B cell (primary cell): Measurements from ENCODE around the gene ARID1A. TPM values are rescaled to one million over a fixed set of nuclear protein-coding genes. Genes with fewer than 3 reads are reported as not detected.

Experiments used
- ATAC-seq: fragments of 200-7000 bp; cut with Tn5 transposase; one replicate; pipeline ENCODE4 v1.10.0; 2021; ENCODE audit warnings: low read depth, mild to moderate bottlenecking, moderate number of reproducible peaks, moderate library complexity
- CTCF ChIA-PET: fragments of 350-600 bp; sonication (Branson Sonifier 250); formaldehyde crosslinking; loops from one replicate; lab custom pipeline; 2021; ENCODE audit warnings: antibody characterized with exemption, inconsistent platforms; lab: Charles Lee
- POLR2A ChIA-PET: fragments of 350-600 bp; sonication (Branson Sonifier 250); formaldehyde crosslinking; loops from one replicate; lab custom pipeline; 2021; ENCODE audit warnings: antibody characterized with exemption; lab: Charles Lee
- DNase-seq: peaks from one replicate; pipeline ENCODE4 v3.0.0; 2013
- H2AFZ ChIP-seq: 2 replicates; pipeline ENCODE4 v1.6.1; 2012; ENCODE audit warnings: mild to moderate bottlenecking, low read depth, low read length; ENCODE audit not compliant: insufficient read depth, poor library complexity, severe bottlenecking
- H3K27ac ChIP-seq, 2 donors: 1 replicate in 1 of 2; 2 replicates in 1 of 2; pipeline ENCODE4 v1.5.1; 2012 to 2013; ENCODE audit warnings: low read length in 2 of 2, mild to moderate bottlenecking in 2 of 2, moderate library complexity in 1 of 2
- H3K27me3 ChIP-seq, 4 experiments: fragments of 200-600 bp in 1 of 4; sonication (generic) in 1 of 4; replicated peaks in 1 of 4; 1 replicate in 2 of 4; 2 replicates in 2 of 4; pipeline versions ENCODE4 v1.6.1 to v1.7.0; 2013 to 2016; ENCODE audit warnings: low read length in 3 of 4, mild to moderate bottlenecking in 2 of 4, mixed read lengths in 1 of 4, moderate library complexity in 1 of 4; ENCODE audit not compliant: insufficient read depth in 4 of 4, control insufficient read depth in 3 of 4; ENCODE audit errors: control extremely low read depth in 1 of 4
- H3K36me3 ChIP-seq, 2 experiments: replicated peaks in 1 of 2; 1 replicate in 1 of 2; 2 replicates in 1 of 2; pipeline versions ENCODE4 v1.6.1 to v1.7.1; 2013; ENCODE audit warnings: low read length in 1 of 2; ENCODE audit not compliant: insufficient read depth in 2 of 2, control insufficient read depth in 1 of 2; ENCODE audit errors: control extremely low read depth in 1 of 2, extremely low read depth in 1 of 2
- H3K4me1 ChIP-seq, 2 donors: fragments of 200-600 bp in 1 of 2; sonication (generic) in 1 of 2; 1 replicate in 1 of 2; 2 replicates in 1 of 2; pipeline versions ENCODE4 v1.5.1 to v1.6.1; 2013 to 2017; ENCODE audit warnings: low read length in 2 of 2; ENCODE audit not compliant: control insufficient read depth in 2 of 2, insufficient read depth in 2 of 2
- H3K4me2 ChIP-seq: replicated peaks from 2 replicates; pipeline ENCODE3; 2012; ENCODE audit warnings: mild to moderate bottlenecking, low read depth, low read length; ENCODE audit not compliant: poor library complexity, severe bottlenecking
- H3K4me3 ChIP-seq, 5 experiments: fragments of 200-600 bp in 1 of 5; sonication (generic) in 1 of 5; 1 replicate in 3 of 5; 2 replicates in 2 of 5; pipeline versions ENCODE4 v1.5.1 to v1.7.0; 2011 to 2016; ENCODE audit warnings: low read length in 4 of 5, mild to moderate bottlenecking in 4 of 5, low read depth in 2 of 5, control low read depth in 1 of 5, moderate library complexity in 1 of 5; ENCODE audit not compliant: insufficient read depth in 1 of 5; ENCODE audit errors: control extremely low read depth in 1 of 5, extremely low read depth in 1 of 5
- H3K79me2 ChIP-seq: fragments of 200-600 bp; sonication (generic); one replicate; pipeline ENCODE4 v1.6.0; 2016; ENCODE audit warnings: low read length; ENCODE audit not compliant: control insufficient read depth, insufficient read depth
- H3K9ac ChIP-seq: fragments of 200-600 bp; sonication (generic); 2 replicates; pipeline ENCODE4 v1.6.1; 2017; ENCODE audit warnings: mild to moderate bottlenecking, low read length, moderate library complexity
- H3K9me3 ChIP-seq, 3 donors: one replicate each; pipeline versions ENCODE4 v1.6.1 to v1.7.1; 2013; ENCODE audit warnings: low read length in 2 of 3; ENCODE audit not compliant: control insufficient read depth in 2 of 3, insufficient read depth in 1 of 3; ENCODE audit errors: control extremely low read depth in 1 of 3
- H4K20me1 ChIP-seq: 2 replicates; pipeline ENCODE4 v1.6.0; 2012; ENCODE audit warnings: mild to moderate bottlenecking, low read length; ENCODE audit not compliant: insufficient read depth, control insufficient read depth, poor library complexity, severe bottlenecking
- H3K27ac Mint-ChIP-seq: one replicate; pipeline ENCODE4 v1.8.0; 2021; ENCODE audit warnings: mixed read lengths
- H3K27me3 Mint-ChIP-seq: one replicate; pipeline ENCODE4 v1.8.0; 2021; ENCODE audit warnings: mixed read lengths
- H3K4me1 Mint-ChIP-seq: one replicate; pipeline ENCODE4 v1.8.0; 2021; ENCODE audit warnings: mixed read lengths
- H3K4me3 Mint-ChIP-seq: one replicate; pipeline ENCODE4 v1.8.0; 2021; ENCODE audit warnings: mixed read lengths
- H3K9me3 Mint-ChIP-seq: one replicate; pipeline ENCODE4 v1.8.0; 2022; ENCODE audit warnings: mixed read lengths; ENCODE audit not compliant: insufficient read depth
- CTCF ChIP-seq: fragments of 200-600 bp; IDR thresholded peaks from one replicate; pipeline ENCODE4 v1.8.0; 2022; ENCODE audit warnings: antibody characterized with exemption, mild to moderate bottlenecking
- EZH2 ChIP-seq: IDR thresholded peaks from 2 replicates; pipeline ENCODE4 v1.6.1; 2012; ENCODE audit warnings: borderline replicate concordance, low read depth, mild to moderate bottlenecking, moderate library complexity, low read length; ENCODE audit not compliant: insufficient read depth, poor library complexity, severe bottlenecking
- WGBS: methylation state at CpG from one replicate; pipeline ENCODE4 v1.1.5; 2013; ENCODE audit warnings: missing lambda C conversion rate; ENCODE audit not compliant: insufficient coverage; 5-methylcytosine and 5-hydroxymethylcytosine counted together
- intact Hi-C: fragments of 100-400 bp; cut with micrococcal nuclease; formaldehyde crosslinking; loops from one replicate; pipeline ENCODE4 v1.10.0; 2022
- polyA plus RNA-seq: library from polyadenylated mRNA; depleted of rRNA; stranded (reverse); fragments of >200 nt; gene quantifications from 2 replicates; pipeline ENCODE4 v1.2.3, GENCODE V29; 2012
- total RNA-seq, 2 donors: library from RNA; stranded (reverse); fragments of 120-200 nt in 1 of 2; gene quantifications; 1 replicate in 1 of 2; 2 replicates in 1 of 2; pipeline versions ENCODE4 v1.2.3 to v1.2.4, GENCODE V29; 2013 to 2022

The ARID1A gene
- total and polyA plus RNA-seq, 2 donors (not counting 1 experiment from before 2014, with no cell fraction given) = 80.7 to 150 TPM

GRCh38 chr1:26794391-26794790, 98.6 kb downstream of the ARID1A start:
- peaks cover 11% of the 10 kb centered on the region for H4K20me1 ChIP-seq
- H3K4me3 Mint-ChIP-seq = no peak overlapping the region
- TF ChIP-seq EZH2 = no peak
- ATAC-seq = no peak
- H2AFZ ChIP-seq = no peak overlapping the region
- peaks cover 2% of the 10 kb centered on the region for H3K4me1 Mint-ChIP-seq
- DNase-seq = no peak
- H3K4me2 ChIP-seq = no peak overlapping the region
- peaks cover 41% of the 10 kb centered on the region for H3K79me2 ChIP-seq
- peaks cover 2 to 43% of the 10 kb centered on the region in 2 experiments for H3K36me3 ChIP-seq
- ChIA-PET POLR2A (no interaction called here), CTCF (interaction anchor here (0.5 to 2.2 kb wide), 5 partner anchors 116 to 304 kb away, joined by 3 to 13 read pairs (median 4); no protein-coding TSS in a partner anchor)
- H3K27me3 ChIP-seq = no peaks in the 10 kb centered on the region
- H3K4me3 ChIP-seq = no peak overlapping the region
- H3K4me1 ChIP-seq = peaks cover 0 to 2% of the 10 kb centered on the region in 2 donors
- intact Hi-C loops = no loop called here
- H3K9ac ChIP-seq = no peak overlapping the region
- WGBS = 95% methylated on average over 5 of the region's 5 CpGs
- no peaks in the 10 kb centered on the region for H3K9me3 ChIP-seq
- no peak overlapping the region for H3K27ac ChIP-seq
- H3K27ac Mint-ChIP-seq = no peak overlapping the region
- no peaks in the 10 kb centered on the region for H3K9me3 Mint-ChIP-seq
- H3K27me3 Mint-ChIP-seq = no peaks in the 10 kb centered on the region

GRCh38 chr1:26797627-26798026, 101.8 kb downstream of the ARID1A start:
- TF ChIP-seq EZH2 (no peak), CTCF (no peak)
- H3K27me3 ChIP-seq = no peaks in the 10 kb centered on the region
- H3K9me3 Mint-ChIP-seq = no peaks in the 10 kb centered on the region
- H3K4me3 ChIP-seq = no peak overlapping the region
- no peak overlapping the region for H3K9ac ChIP-seq
- H3K4me1 Mint-ChIP-seq = peaks cover 7% of the 10 kb centered on the region
- no peak overlapping the region for H3K27ac Mint-ChIP-seq
- no peak overlapping the region for H3K4me2 ChIP-seq
- H3K4me3 Mint-ChIP-seq = no peak overlapping the region
- 81% methylated on average over 2 of the region's 2 CpGs for WGBS
- DNase-seq (no peak), ATAC-seq (no peak)
- peaks cover 25% of the 10 kb centered on the region for H3K79me2 ChIP-seq
- H3K27me3 Mint-ChIP-seq = no peaks in the 10 kb centered on the region
- H3K27ac ChIP-seq = no peak overlapping the region
- H4K20me1 ChIP-seq = peaks cover 11% of the 10 kb centered on the region
- intact Hi-C loops = no loop called here
- H3K36me3 ChIP-seq = peaks cover 2 to 37% of the 10 kb centered on the region in 2 experiments
- H2AFZ ChIP-seq = no peak overlapping the region
- ChIA-PET POLR2A (interaction anchor here (0.6 kb wide), 1 partner anchor 22 kb away, joined by 7 read pairs; no protein-coding TSS in a partner anchor), CTCF (interaction anchor here (0.9 to 3.3 kb wide), 3 partner anchors 11 to 24 kb away, joined by 3 to 19 read pairs (median 5); no protein-coding TSS in a partner anchor)
- H3K9me3 ChIP-seq = no peaks in the 10 kb centered on the region
- H3K4me1 ChIP-seq = no peaks in the 10 kb centered on the region
